ENCODE data around the gene FAM162A. TPM values are rescaled to one million over a fixed set of nuclear protein-coding genes. Genes with fewer than 3 reads are reported as not detected.
A peak's percentile ranks its signal among the peaks of the same experiment; 100 is the strongest.
"Not testable (repeated sequence)": the region's sequence is repeated elsewhere in the genome, so short reads cannot be mapped to it uniquely, and the experiment has no call there.

FAM162A gene
- total RNA-seq, 2 donors from 2014 or later = 51.2 to 194 TPM

DNA sequence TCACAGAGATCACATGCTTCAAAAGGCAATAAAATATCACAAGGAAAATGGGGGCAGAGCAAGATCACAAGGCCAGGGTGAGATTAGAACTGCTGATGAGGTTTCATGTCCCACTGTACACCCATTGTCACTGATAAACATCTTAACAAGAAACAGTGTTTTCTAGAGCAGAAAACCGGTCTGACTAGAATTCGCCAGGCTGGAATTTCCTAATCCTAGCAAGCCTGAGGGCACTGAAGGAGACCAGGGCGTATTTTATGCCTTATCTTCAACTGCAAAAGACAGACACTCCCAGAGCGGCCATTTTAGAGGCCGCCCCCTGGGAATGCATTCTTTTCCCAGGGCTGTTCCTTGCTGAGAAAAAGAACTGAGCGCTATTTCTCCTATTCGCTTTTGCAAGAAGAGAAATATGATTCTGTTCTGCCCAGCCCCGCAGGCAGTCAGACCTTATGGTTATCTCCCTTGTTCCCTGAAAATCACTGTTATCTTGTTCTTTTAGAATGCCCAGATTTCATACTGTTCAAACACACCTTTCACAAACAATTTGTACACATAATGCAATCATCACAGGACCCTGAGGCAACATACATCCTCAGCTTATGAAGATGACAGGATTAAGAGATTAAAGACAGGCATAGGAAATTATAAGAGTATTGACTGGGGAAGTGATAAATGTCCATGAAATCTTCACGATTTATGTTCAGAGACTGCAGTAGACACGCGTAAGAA lies 59.9 kb downstream of the FAM162A start:
- not testable (repeated sequence) for ATAC-seq; DNase-seq (ENCODE audit: low spot score in 2 of 2); H3K9me3 Mint-ChIP-seq
- Mint-ChIP-seq H3K36me3 (peaks cover 55 to 61% of the 10 kb centered on the region in 2 donors), H3K27ac (peak overlapping the region in 1 of 2 donors; percentile 53)

DNA sequence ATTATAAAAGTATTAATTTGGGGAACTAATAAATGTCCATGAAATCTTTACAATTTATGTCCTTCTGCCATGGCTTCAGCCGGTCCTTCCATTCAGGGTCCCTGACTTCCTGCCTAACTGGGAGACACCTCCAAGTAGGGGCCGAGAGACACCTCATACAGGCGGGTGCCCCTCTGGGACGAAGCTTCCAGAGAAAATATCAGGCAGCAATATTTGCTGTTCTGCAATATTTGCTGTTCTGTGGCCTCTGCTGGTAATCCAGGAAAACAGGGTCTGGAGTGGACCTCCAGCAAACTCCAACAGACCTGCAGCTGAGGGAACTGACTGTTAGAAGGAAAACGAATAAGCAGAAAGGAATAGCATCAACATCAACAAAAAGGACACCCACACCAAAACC lies 60.5 kb downstream of the FAM162A start:
- H3K27ac Mint-ChIP-seq = peak overlapping the region; percentile 53 to 79
- DNase-seq (ENCODE audit: low spot score in 2 of 2); ATAC-seq: not testable (repeated sequence)
- peaks cover 60 to 64% of the 10 kb centered on the region in 2 donors for H3K36me3 Mint-ChIP-seq
- H3K9me3 Mint-ChIP-seq = peaks cover 4 to 11% of the 10 kb centered on the region in 2 donors

DNA sequence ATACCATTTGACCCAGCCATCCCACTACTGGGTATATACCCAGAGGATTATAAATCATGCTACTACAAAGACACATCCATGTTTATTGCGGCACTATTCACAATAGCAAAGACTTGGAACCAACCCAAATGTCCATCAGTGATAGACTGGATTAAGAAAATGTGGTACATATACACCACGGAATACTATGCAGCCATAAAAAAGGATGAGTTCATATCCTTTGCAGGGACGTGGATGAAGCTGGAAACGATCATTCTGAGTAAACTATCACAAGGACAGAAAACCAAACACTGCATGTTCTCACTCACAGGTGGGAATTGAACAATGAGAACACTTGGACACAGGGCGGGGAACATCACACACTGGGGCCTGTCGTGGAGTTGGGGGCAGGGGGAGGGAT lies 64.2 kb downstream of the FAM162A start:
- H3K27ac Mint-ChIP-seq; DNase-seq (ENCODE audit: low spot score in 2 of 2); ATAC-seq: not testable (repeated sequence)
- H3K36me3 Mint-ChIP-seq = peaks cover 58 to 61% of the 10 kb centered on the region in 2 donors
- H3K9me3 Mint-ChIP-seq = peaks cover 4 to 11% of the 10 kb centered on the region in 2 donors

DNA sequence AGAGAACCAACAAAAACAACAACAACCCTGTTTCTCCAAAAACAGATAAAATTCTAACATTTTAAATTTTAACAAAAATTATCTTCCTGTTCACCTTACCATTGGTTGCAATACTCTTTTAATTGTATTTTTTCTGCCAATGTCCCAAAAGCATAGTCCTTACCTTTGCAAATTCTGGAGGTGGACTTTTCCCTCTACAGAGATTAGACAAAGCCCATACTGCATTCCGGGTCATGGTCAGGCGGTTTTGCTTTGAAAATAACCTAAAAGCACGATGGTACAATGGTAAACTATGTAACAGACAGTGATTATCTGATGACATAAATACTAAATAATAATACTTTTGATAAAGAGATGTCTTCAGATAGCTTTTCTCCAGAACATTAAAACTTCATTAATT lies 67.4 kb downstream of the FAM162A start:
- no peak overlapping the region for H3K27ac Mint-ChIP-seq
- peaks cover 32 to 33% of the 10 kb centered on the region in 2 donors for H3K36me3 Mint-ChIP-seq
- no peak for DNase-seq (ENCODE audit: low spot score in 2 of 2)
- no peak for ATAC-seq
- peaks cover 0 to 6% of the 10 kb centered on the region in 2 donors for H3K9me3 Mint-ChIP-seq

DNA sequence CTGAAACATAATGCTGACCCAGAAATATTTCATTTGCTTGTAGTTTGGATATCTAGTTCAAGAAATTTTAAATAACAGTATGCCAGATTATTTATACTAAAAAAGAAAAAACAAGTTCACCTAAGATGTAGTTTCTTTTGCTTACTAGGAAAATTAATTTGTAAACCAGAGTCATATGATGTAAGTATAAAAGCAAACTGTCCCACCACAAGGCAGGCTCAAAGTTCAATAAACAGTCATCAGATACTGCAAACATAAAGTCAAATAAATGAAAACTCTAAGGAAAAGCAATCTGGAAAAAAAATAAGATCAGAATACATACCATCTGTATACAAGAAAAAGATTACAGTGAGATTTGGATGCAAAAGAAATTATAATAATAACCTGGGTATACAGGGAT lies 72.1 kb downstream of the FAM162A start:
- H3K36me3 Mint-ChIP-seq = no peaks in the 10 kb centered on the region
- DNase-seq (ENCODE audit: low spot score in 2 of 2) (no peak), ATAC-seq (no peak)
- no peaks in the 10 kb centered on the region for H3K9me3 Mint-ChIP-seq
- H3K27ac Mint-ChIP-seq = no peak overlapping the region

DNA sequence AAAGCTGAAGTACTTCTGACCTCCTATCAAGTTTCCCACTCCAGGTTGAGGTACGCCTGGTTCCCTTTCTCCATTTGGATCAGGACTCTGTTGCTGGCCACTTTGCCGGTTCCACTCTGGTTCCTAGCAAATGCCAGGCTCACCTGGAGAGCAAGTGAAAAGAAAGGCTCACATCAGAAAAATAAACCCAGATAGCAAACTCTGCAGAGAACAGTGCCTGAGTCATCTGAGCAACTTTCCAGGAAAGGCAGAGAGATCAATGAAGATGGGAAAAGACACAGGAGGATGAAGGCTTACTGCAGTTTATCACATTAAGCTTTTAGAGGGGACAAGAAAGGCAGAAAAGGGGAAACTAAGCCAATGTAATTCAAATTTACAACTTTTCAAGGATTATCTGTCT lies 73.7 kb downstream of the FAM162A start:
- H3K27ac Mint-ChIP-seq = no peak overlapping the region
- ATAC-seq (no peak), DNase-seq (ENCODE audit: low spot score in 2 of 2) (no peak)
- no peaks in the 10 kb centered on the region for H3K9me3 Mint-ChIP-seq
- peaks cover 0 to 6% of the 10 kb centered on the region in 2 donors for H3K36me3 Mint-ChIP-seq

DNA sequence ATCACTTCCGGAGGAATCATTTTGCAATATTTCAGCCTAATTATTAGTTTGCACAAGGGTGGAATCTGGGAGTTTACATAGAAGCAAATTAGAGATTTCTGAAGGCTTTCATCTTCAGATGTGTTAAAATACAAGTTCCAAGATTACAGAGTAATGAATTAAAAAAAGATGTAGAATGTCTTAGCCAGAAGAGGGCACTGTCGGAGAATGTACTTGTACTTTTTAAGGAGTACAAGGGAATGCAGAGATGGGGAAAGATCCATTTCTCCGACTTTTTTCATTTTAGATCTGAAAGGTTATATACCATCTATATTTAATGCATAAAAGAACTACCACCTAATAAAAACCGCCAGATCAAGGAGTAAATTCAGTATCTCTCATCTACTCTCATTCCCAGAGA lies 75.0 kb downstream of the FAM162A start:
- H3K36me3 Mint-ChIP-seq = peaks cover 0 to 6% of the 10 kb centered on the region in 2 donors
- no peaks in the 10 kb centered on the region for H3K9me3 Mint-ChIP-seq
- no peak overlapping the region for H3K27ac Mint-ChIP-seq
- DNase-seq (ENCODE audit: low spot score in 2 of 2) (no peak), ATAC-seq (no peak)

DNA sequence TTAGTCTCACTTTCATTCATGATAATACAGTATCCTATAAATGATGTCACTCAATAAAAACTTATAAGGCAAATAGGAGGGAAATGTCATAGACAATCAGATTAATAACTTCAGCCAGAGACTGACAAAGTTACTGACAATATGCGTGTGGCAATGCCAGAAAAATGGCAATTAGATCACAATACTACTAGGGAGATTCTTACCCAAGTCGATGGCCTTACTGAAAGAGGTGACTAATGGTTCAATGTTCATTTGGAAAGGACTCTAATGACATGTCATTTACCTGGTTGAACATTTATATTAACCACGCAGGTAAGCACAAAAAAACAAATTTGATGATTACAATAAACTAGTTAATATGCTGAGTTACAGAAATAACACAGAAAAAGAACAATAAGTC lies 77.8 kb downstream of the FAM162A start:
- DNase-seq (ENCODE audit: low spot score in 2 of 2) (no peak), ATAC-seq (no peak)
- no peaks in the 10 kb centered on the region for H3K9me3 Mint-ChIP-seq
- H3K36me3 Mint-ChIP-seq = peaks cover 0 to 6% of the 10 kb centered on the region in 2 donors
- H3K27ac Mint-ChIP-seq = peak overlapping the region in 1 of 2 donors; percentile 75

Other genes starting within 250 kb of the FAM162A start
- not detected for gene CASR, start 200.5 kb upstream of the FAM162A start, total RNA-seq
- not detected for gene CSTA, start 58.9 kb upstream of the FAM162A start, total RNA-seq
- 10 to 100 TPM; 52.0 to 99.6 TPM for gene MIX23, start 951 bp upstream of the FAM162A start, total RNA-seq
- gene WDR5B, start 31.9 kb downstream of the FAM162A start, total RNA-seq = 1 to 10 TPM; 2.3 to 3.1 TPM
- gene KPNA1, start 130.8 kb downstream of the FAM162A start, total RNA-seq = 10 to 100 TPM; 40.3 to 89.5 TPM
- gene PARP9, start 180.1 kb downstream of the FAM162A start, total RNA-seq = 10 to 100 TPM; 26.9 to 70.1 TPM
- 10 to 100 TPM; 30.4 to 65.2 TPM for gene DTX3L, start 180.2 kb downstream of the FAM162A start, total RNA-seq
- gene PARP15, start 193.5 kb downstream of the FAM162A start, total RNA-seq = 10 to 100 TPM; 13.8 to 23.5 TPM

Data from activated naive CD4-positive, alpha-beta T cell treated with anti-CD3 and anti-CD28 coated beads, Interleukin-2, amount 50 U/mL, for 72 hours (primary cell).